PC-9 (cell line): ENCODE measurements around the gene DNAJC17. TPM values are rescaled to one million over a fixed set of nuclear protein-coding genes. Genes with fewer than 3 reads are reported as not detected.

Experiments used
- BruUV-seq: library from RNA; stranded (reverse); fragments of 400-500 nt; replicated peaks from 2 replicates; lab custom pipeline; 2021; lab: Mats Ljungman, UMichigan
- CTCF ChIA-PET: fragments of 300-600 bp; sonication (Branson Sonifier 250); formaldehyde crosslinking; loops from one replicate; lab custom pipeline; 2022; ENCODE audit warnings: antibody characterized with exemption; lab: Charles Lee
- POLR2A ChIA-PET: fragments of 300-600 bp; sonication (Branson Sonifier 250); formaldehyde crosslinking; loops from one replicate; lab custom pipeline; 2022; ENCODE audit warnings: antibody characterized with exemption; ENCODE audit not compliant: unreplicated experiment; lab: Charles Lee
- DNase-seq, 2 experiments: peaks; one replicate each; pipeline versions ENCODE4 v3.0.0 to v3.0.0-alpha.2; 2015 to 2022; ENCODE audit warnings: mixed read lengths in 1 of 2
- H2AFZ ChIP-seq: fragments of 200-600 bp; sonication (generic); 2 replicates; pipeline ENCODE4 v1.8.1; 2017; ENCODE audit warnings: antibody characterized with exemption
- H3F3A ChIP-seq: fragments of 200-600 bp; sonication (generic); 2 replicates; pipeline ENCODE4 v1.8.1; 2017; ENCODE audit warnings: antibody characterized with exemption, mild to moderate bottlenecking, low read depth; ENCODE audit not compliant: insufficient read depth
- H3K27ac ChIP-seq: fragments of 200-600 bp; sonication (generic); 2 replicates; pipeline ENCODE4 v1.6.1; 2016; ENCODE audit warnings: mixed run types
- H3K27me3 ChIP-seq: fragments of 200-600 bp; sonication (generic); 2 replicates; pipeline ENCODE4 v1.6.1; 2016; ENCODE audit warnings: low read depth, mixed run types; ENCODE audit not compliant: insufficient read depth
- H3K36me3 ChIP-seq: fragments of 200-600 bp; sonication (generic); 2 replicates; pipeline ENCODE4 v1.6.1; 2016; ENCODE audit warnings: low read depth, mixed run types
- H3K4me1 ChIP-seq: fragments of 200-600 bp; sonication (generic); replicated peaks from 2 replicates; pipeline ENCODE4 v1.6.1; 2016; ENCODE audit warnings: mixed run types; ENCODE audit not compliant: insufficient read depth
- H3K4me2 ChIP-seq: fragments of 200-600 bp; sonication (generic); 2 replicates; pipeline ENCODE4 v1.6.1; 2017; ENCODE audit warnings: mixed run types
- H3K4me3 ChIP-seq: fragments of 200-600 bp; sonication (generic); 2 replicates; pipeline ENCODE4 v1.6.1; 2016; ENCODE audit warnings: mixed run types
- H3K79me2 ChIP-seq: fragments of 200-600 bp; sonication (generic); 2 replicates; pipeline ENCODE4 v1.6.1; 2017; ENCODE audit warnings: low read depth, mixed run types
- H3K9me2 ChIP-seq: fragments of 200-600 bp; sonication (generic); 2 replicates; pipeline ENCODE4 v1.8.1; 2017; ENCODE audit warnings: mild to moderate bottlenecking; ENCODE audit not compliant: insufficient read depth
- H3K9me3 ChIP-seq: fragments of 200-600 bp; sonication (generic); 2 replicates; pipeline ENCODE4 v1.8.1; 2016; ENCODE audit warnings: low read depth; ENCODE audit not compliant: insufficient read depth
- H4K20me1 ChIP-seq: fragments of 200-600 bp; sonication (generic); 2 replicates; pipeline ENCODE4 v1.8.1; 2017; ENCODE audit not compliant: insufficient read depth
- CTCF ChIP-seq: fragments of 200-600 bp; sonication (generic); conservative IDR thresholded peaks from 2 replicates; pipeline ENCODE4 v1.6.1; 2017; ENCODE audit warnings: mixed run types, antibody characterized with exemption, mild to moderate bottlenecking, moderate library complexity
- EZH2 ChIP-seq: fragments of 200-600 bp; sonication (generic); IDR thresholded peaks from 2 replicates; pipeline ENCODE4 v1.8.0; 2017; ENCODE audit warnings: antibody characterized with exemption, low read depth
- intact Hi-C: fragments of 100-400 bp; cut with micrococcal nuclease; formaldehyde crosslinking; loops from one replicate; pipeline ENCODE4 v1.10.0; 2022; ENCODE audit not compliant: unreplicated experiment
- total RNA-seq: library from RNA; stranded (reverse); gene quantifications from 2 replicates; pipeline ENCODE4 v1.2.3, GENCODE V29; 2021

Gene DNAJC17
- total RNA-seq, 1 experiment from 2014 or later, result 27.4 TPM

- Histone ChIP-seq H4K20me1 (no peaks in the 10 kb centered on the region), H3K9me2 (no peaks in the 10 kb centered on the region), H3F3A (peaks cover 4% of the 10 kb centered on the region; the same call in 1 of the 2 replicates), H3K27ac (no peak overlapping the region), H3K4me3 (no peak overlapping the region), H3K27me3 (no peaks in the 10 kb centered on the region), H3K36me3 (no peaks in the 10 kb centered on the region), H3K4me2 (peak overlapping the region; percentile 84; the same call in 1 of the 2 replicates), H2AFZ (no peak overlapping the region), H3K4me1 (peaks cover 9% of the 10 kb centered on the region; the same call in 1 of the 2 replicates), H3K9me3 (no peaks in the 10 kb centered on the region), H3K79me2 (peaks cover 19% of the 10 kb centered on the region)
- no peak for DNase-seq
- intact Hi-C loops, result no loop called here
- ChIA-PET CTCF (no interaction called here), POLR2A (interaction anchor here (0.7 kb wide), 1 partner anchor 39 kb away, joined by 5 read pairs; the partner anchor contains the start of gene C15orf62)
- no peak for TF ChIP-seq CTCF
- no peak for TF ChIP-seq EZH2
- TSS peak; percentile 39 for BruUV-seq
These were observed 1.7 kb upstream of the DNAJC17 start for GRCh38 chr15:40808861-40809450.

GRCh38 chr15:40807888-40808461 is 702 bp upstream of the DNAJC17 start:
- H3K36me3 ChIP-seq, result no peaks in the 10 kb centered on the region
- peak overlapping the region; percentile 84 for H3K4me2 ChIP-seq
- intact Hi-C loops, result loop anchor here (1.0 to 2.0 kb wide), 4 partner anchors 15 to 39 kb away; partner anchors contain the start of gene C15orf62
- POLR2A ChIA-PET, result interaction anchor here (0.5 to 0.7 kb wide), 4 partner anchors 20 to 1230 kb away, joined by 4 to 10 read pairs (median 6); partner anchors contain the start of gene C15orf62
- H3K27me3 ChIP-seq, result no peaks in the 10 kb centered on the region
- no peaks in the 10 kb centered on the region for H3K9me2 ChIP-seq
- peaks cover 19% of the 10 kb centered on the region for H3K79me2 ChIP-seq
- CTCF ChIA-PET, result no interaction called here
- no peaks in the 10 kb centered on the region for H3K9me3 ChIP-seq
- DNase-seq, result no peak
- peaks cover 9% of the 10 kb centered on the region; the same call in 1 of the 2 replicates for H3K4me1 ChIP-seq
- H3K4me3 ChIP-seq, result peak overlapping the region; percentile 99
- H3K27ac ChIP-seq, result peak overlapping the region; percentile 60
- H2AFZ ChIP-seq, result 0 out of 2 replicates have a peak overlapping the region, but pooled peaks have one; percentile 60
- peaks cover 4% of the 10 kb centered on the region; the same call in 1 of the 2 replicates for H3F3A ChIP-seq
- no TSS peak for BruUV-seq
- TF ChIP-seq CTCF (no peak), EZH2 (no peak)
- no peaks in the 10 kb centered on the region for H4K20me1 ChIP-seq

DNA sequence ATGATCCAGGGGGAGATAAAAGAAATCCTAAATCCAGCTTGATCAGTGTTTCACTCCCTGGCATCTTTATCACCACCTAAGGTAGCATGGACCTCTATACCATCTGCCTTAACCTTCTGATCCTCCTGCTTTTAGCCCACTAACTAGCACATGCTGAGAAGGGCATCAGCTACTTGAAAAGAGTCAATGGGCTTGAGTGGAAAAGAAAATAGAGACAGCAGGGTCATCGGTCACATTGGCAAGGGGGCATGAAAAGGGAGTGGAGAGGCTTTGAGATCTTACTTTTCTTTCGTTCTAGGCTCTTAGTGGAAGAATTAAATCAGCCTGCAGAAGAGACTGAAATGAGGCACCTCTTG is 623 bp downstream of the DNAJC17 start:
- H3F3A ChIP-seq, result peaks cover 4% of the 10 kb centered on the region; the same call in 1 of the 2 replicates
- H3K4me2 ChIP-seq, result peak overlapping the region; percentile 100
- POLR2A ChIA-PET, result interaction anchor here (0.5 to 0.9 kb wide), 5 partner anchors 10 to 1316 kb away, joined by 4 to 11 read pairs (median 5); no protein-coding TSS in a partner anchor
- H3K4me1 ChIP-seq, result peaks cover 9% of the 10 kb centered on the region; the same call in 1 of the 2 replicates
- H3K9me3 ChIP-seq, result no peaks in the 10 kb centered on the region
- BruUV-seq, result TSS peak; percentile 46
- H3K36me3 ChIP-seq, result no peaks in the 10 kb centered on the region
- no peaks in the 10 kb centered on the region for H3K9me2 ChIP-seq
- no peaks in the 10 kb centered on the region for H4K20me1 ChIP-seq
- H3K27ac ChIP-seq, result peak overlapping the region; percentile 72
- no peaks in the 10 kb centered on the region for H3K27me3 ChIP-seq
- H3K4me3 ChIP-seq, result peak overlapping the region; percentile 99
- peak overlapping the region; percentile 100 for H2AFZ ChIP-seq
- TF ChIP-seq CTCF (no peak), EZH2 (no peak)
- intact Hi-C loops, result loop anchor here (1.0 to 2.0 kb wide), 4 partner anchors 13 to 37 kb away; partner anchors contain the start of gene C15orf62
- H3K79me2 ChIP-seq, result peaks cover 19% of the 10 kb centered on the region
- no peak for DNase-seq
- CTCF ChIA-PET, result interaction anchor here (0.6 kb wide), 1 partner anchor 51 kb away, joined by 8 read pairs; no protein-coding TSS in a partner anchor
